NCI-H446 treated with DMSO at 0.1 percent for 48 hours (cell line): ENCODE data around the gene CSNK1G3.

ENCODE experiments used
- DNase-seq: peaks from one replicate; lab custom pipeline; 2025; lab: John Stamatoyannopoulos, UW

CSNK1G3 gene

DNA sequence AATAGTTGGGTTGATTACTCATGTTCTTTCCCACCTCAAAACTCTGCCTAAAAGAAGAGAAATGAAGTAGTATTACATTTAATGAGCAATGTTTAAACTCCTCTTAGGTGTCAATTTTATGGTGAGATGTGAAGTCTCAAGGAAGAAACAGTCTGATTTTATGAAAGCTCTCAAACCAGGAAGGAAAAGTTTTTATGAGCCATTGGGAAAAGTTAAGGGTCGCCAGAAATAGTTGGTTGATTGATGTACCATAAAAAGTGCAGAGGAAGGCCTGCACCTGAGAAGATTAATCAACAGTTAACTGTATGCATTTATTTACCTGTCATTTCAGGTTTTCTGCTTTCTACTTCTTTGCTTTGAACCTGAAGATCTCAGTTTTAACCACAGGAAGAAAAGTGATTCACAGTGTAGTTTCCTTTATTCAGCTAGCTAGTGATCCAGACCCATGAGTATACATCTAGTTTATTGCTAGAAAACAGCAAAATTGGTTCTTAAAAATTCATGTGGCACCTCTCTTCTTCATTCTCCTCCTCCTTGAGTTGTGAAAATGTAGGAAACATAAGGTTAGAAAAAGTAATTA lies 133.1 kb downstream of the CSNK1G3 start:
- DNase-seq = no peak

DNA sequence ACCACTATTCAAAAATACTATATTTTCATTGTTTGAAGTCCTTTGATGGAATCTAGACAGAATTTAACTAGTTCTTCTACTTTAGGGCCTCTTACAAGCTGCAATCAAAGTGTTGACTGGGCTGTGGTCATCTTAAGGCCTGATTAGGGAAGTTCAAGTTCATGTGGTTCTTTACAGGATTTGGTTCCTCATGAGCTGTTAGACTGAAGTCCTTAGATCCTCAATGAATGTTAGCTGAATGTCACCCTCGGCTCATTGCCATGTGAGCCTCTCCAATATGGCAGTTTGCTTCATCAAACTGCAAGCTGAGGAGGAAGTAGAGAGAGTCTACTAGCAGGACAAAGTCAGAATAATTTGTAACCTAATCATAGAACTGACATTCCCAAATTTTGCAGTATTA lies 135.1 kb downstream of the CSNK1G3 start:
- DNase-seq = no peak

DNA sequence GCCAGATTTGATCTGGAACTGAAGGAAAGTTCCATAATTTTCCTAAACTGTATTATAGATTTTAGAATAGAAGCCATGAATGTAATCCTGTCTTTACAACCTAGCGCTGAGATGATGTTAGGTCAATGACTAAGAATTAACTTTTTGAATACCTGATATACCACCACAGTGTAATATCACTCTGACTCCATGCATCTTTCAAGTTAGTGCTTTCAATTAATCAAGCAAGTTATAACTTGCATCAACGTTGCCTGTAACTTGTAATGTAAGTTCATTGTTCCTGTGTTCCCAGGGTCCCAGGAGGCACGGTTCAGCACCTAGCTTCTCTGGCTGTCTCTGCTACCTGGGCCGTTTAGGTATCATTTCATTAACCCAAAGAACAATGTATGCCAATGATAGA lies 139.3 kb downstream of the CSNK1G3 start:
- DNase-seq = no peak

DNA sequence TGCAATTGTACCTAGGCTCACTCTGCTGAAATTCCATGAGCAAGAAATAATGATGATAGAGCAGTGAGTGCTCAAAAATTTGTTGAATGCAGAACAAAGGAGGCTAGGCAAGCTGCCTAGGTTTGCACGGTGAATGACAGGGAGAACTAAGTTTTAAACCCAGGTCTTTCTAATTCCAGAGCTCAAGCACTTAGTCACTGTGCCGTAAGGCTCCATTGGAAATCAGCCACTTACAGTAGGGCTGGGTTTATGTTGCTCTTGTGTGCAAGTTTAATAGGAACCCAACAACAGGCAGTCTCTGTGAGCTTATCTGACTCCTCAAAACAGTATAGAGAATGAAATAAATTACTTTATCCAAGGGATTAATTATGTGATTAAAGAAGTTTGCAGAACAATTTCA lies 147.0 kb downstream of the CSNK1G3 start:
- no peak for DNase-seq

DNA sequence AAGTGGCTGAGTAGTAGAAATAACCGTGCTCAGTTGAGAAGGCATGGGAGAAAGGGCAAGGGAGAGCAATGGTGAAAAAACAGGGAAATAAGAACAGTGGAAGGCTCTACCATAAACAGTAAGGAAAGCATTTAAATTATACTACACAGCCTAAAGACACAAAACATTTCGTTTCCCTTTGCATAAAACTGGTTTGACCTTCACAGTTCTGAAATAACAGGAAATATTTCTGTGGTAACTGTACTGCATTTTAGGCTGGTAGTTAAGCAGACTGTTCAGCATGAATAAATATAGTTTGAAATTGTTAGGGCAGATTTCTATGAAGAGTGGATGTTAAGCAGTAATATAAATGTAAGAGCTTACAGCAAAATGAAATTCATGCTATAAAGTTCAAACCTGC lies 147.5 kb downstream of the CSNK1G3 start:
- DNase-seq = no peak

DNA sequence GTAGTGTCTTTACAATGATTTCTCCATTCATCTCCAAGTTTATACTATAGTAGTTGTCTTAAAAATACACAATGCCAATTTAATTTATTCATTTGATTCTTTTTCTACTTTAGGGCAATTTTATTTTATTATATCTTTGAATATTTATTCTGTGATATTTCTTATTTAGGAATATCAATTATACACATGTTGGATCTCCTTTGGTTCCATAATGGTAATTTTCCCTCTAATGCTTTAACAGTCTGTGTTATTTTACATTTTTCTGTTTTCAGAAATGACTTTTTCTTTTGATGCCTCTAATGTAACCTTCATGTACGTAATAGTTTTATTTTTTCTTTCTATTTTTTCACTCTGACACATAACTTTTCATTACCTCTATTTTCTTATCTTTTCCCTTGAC lies 153.0 kb downstream of the CSNK1G3 start:
- no peak for DNase-seq

DNA sequence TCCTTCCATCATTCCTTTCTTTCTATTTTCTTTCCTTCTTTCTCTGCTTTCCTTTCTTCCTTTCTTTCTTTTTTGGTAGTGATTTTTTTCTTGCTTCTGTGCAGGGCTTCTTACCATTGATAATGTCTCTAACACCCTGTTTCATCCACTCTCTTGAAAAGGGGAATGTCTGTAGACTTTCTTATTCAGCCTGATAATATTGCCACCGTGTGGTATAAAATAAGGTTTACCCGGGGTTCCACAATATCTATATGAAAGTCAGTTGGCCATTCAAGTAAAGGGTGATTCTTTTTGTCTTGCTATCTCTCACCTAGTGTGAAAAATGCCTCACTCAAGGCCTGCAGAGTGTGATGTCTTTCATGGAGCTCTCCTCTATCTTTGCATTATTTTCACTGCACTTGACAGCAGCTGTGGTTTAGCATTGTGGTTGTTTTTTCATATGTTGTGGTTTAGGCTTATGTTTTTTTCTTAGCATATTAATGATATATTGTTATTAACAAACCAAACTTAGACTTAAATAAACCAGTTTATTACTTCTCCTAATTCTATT lies 153.9 kb downstream of the CSNK1G3 start:
- no peak for DNase-seq
